Measurements from ENCODE around the gene TST. TPM values are rescaled to one million over a fixed set of nuclear protein-coding genes. Genes with fewer than 3 reads are reported as not detected.

Gene TST
- total RNA-seq, 4 donors from 2014 or later, result 27.0 to 44.8 (median 38.6) TPM

GRCh38 chr22:37051391-37052385 lies 32.4 kb upstream of the TST start, which contains the start of gene KCTD17:
KCTD17 (plus strand) TSS chr22:37051742; CDS start chr22:37051761, 19 bp downstream.
- TF ChIP-seq EP300 (IDR thresholded peaks at IDR 0.05) (no peak), POLR2AphosphoS5 (IDR thresholded peaks at IDR 0.05) (peak in 1 of 2 donors; percentile 53), CTCF (IDR thresholded peaks at IDR 0.05) (peak in 1 of 3 experiments; percentile 15)
- Histone ChIP-seq H3K27me3 (no peaks in the 10 kb centered on the region), H3K9me3 (no peaks in the 10 kb centered on the region), H3K4me3 (peak within 1 kb of the TSS; percentile 74 to 86 (median 80)), H3K4me1 (peaks cover 25 to 34% (median 29%) of the 10 kb centered on the region in 4 donors), H3K27ac (replicated peaks in 1 of 4) (peak within 1 kb of the TSS in 2 of 4 donors; percentile 41 to 53), H3K36me3 (peaks cover 4 to 34% (median 21%) of the 10 kb centered on the region in 4 donors)
- intact Hi-C loops (cut with DNase I), result no loop called here
- WGBS, result 2% methylated on average over 11 of the region's 89 CpGs
- no peak for DNase-seq (ENCODE audit: extremely low spot score)

- Histone ChIP-seq H3K9me3 (no peaks in the 10 kb centered on the region), H3K27me3 (no peaks in the 10 kb centered on the region), H3K27ac (replicated peaks in 1 of 4) (peak overlapping the region in 1 of 4 donors; percentile 41), H3K4me3 (peak overlapping the region; percentile 74 to 86 (median 80)), H3K36me3 (peaks cover 0 to 26% (median 14%) of the 10 kb centered on the region in 4 donors), H3K4me1 (peaks cover 25 to 34% (median 29%) of the 10 kb centered on the region in 4 donors)
- no peak for TF ChIP-seq POLR2AphosphoS5 (IDR thresholded peaks at IDR 0.05)
- TF ChIP-seq POLR2A (IDR thresholded peaks at IDR 0.05; ENCODE audit: low read depth), result no peak
- no peak for TF ChIP-seq CTCF (IDR thresholded peaks at IDR 0.05)
- no peak for TF ChIP-seq EP300 (IDR thresholded peaks at IDR 0.05)
- DNase-seq (ENCODE audit: extremely low spot score), result no peak
- WGBS, result 83% methylated on average over 6 of the region's 6 CpGs
- intact Hi-C loops (cut with DNase I), result no loop called here
Measured at GRCh38 chr22:37050913-37051312, 31.7 kb upstream of the TST start.

DNA sequence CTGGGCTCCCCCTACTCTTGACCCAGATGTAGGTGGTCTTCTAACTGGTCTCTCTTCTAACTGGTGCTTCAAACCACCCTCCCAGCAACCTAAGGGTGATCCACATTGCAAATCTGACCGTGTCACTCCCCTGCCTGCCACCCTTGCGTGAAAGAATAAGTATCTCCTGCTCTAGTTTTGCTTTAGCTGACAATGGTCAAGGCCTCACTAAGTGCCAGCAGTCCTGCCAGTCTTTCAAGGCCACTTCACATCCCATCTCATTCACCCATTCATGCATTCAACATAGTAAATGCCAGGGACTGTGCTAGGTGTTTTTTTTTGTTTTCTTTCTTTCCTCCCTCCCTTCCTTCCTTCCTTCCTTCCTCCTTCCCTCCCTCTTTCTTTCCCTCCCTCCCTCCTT lies 30.0 kb upstream of the TST start:
- no peaks in the 10 kb centered on the region for H3K9me3 ChIP-seq
- intact Hi-C loops (cut with DNase I), result no loop called here
- WGBS, result 86% methylated on average over 2 of the region's 2 CpGs
- H3K36me3 ChIP-seq, result peaks cover 0 to 9% (median 4%) of the 10 kb centered on the region in 4 donors
- H3K4me1 ChIP-seq, result peaks cover 25 to 34% (median 29%) of the 10 kb centered on the region in 4 donors
- TF ChIP-seq EP300 (IDR thresholded peaks at IDR 0.05), result no peak
- no peak for TF ChIP-seq CTCF (IDR thresholded peaks at IDR 0.05)
- TF ChIP-seq POLR2A (IDR thresholded peaks at IDR 0.05; ENCODE audit: low read depth), result no peak
- TF ChIP-seq POLR2AphosphoS5 (IDR thresholded peaks at IDR 0.05), result no peak
- H3K4me3 ChIP-seq, result no peak overlapping the region
- no peak for DNase-seq (ENCODE audit: extremely low spot score)
- H3K27me3 ChIP-seq, result no peaks in the 10 kb centered on the region
- H3K27ac ChIP-seq (replicated peaks in 1 of 4), result no peak overlapping the region

DNA sequence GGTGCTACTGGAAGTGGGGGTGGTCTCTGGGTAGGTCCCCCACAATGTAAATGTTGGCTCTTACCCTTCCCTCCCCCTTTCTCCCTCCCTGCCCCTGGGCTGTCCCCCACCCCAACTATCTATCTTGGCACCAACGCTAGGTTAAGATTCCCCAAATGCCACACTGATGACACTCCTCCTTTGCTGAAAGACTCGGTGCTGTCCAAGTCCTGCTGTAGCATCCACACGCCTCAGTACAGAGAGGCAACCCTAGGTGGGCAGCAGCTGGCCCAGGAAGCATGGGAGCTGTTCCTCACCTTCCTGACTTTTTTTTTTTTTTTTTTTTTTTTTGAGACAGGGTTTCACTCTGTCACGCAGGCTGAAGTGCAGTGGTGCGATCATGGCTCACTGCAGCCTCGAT lies 28.9 kb upstream of the TST start:
- TF ChIP-seq CTCF (IDR thresholded peaks at IDR 0.05) (no peak), POLR2A (IDR thresholded peaks at IDR 0.05; ENCODE audit: low read depth) (no peak), EP300 (IDR thresholded peaks at IDR 0.05) (no peak), POLR2AphosphoS5 (IDR thresholded peaks at IDR 0.05) (no peak)

More for the DNA sequence above, 28.9 kb upstream of the TST start:
- WGBS, result 79% methylated on average over 6 of the region's 6 CpGs
- H3K4me3 ChIP-seq, result no peak overlapping the region
- H3K27me3 ChIP-seq, result peaks cover 0 to 5% (median 0%) of the 10 kb centered on the region in 4 donors
- H3K27ac ChIP-seq (replicated peaks in 1 of 4), result no peak overlapping the region
- H3K36me3 ChIP-seq, result peaks cover 0 to under 1% (median 0%) of the 10 kb centered on the region in 4 donors
- peaks cover 21 to 31% (median 24%) of the 10 kb centered on the region in 4 donors for H3K4me1 ChIP-seq
- DNase-seq (ENCODE audit: extremely low spot score), result no peak
- H3K9me3 ChIP-seq, result no peaks in the 10 kb centered on the region
- intact Hi-C loops (cut with DNase I), result no loop called here
